NK-92 (cell line): Measurements from ENCODE around the gene NECTIN2.
"Not testable (repeated sequence)": the region's sequence is repeated elsewhere in the genome, so short reads cannot be mapped to it uniquely, and the experiment has no call there.

Experiments used
- DNase-seq: peaks from one replicate; lab custom pipeline; 2025; ENCODE audit not compliant: unreplicated experiment; lab: John Stamatoyannopoulos, UW

Gene NECTIN2

DNA sequence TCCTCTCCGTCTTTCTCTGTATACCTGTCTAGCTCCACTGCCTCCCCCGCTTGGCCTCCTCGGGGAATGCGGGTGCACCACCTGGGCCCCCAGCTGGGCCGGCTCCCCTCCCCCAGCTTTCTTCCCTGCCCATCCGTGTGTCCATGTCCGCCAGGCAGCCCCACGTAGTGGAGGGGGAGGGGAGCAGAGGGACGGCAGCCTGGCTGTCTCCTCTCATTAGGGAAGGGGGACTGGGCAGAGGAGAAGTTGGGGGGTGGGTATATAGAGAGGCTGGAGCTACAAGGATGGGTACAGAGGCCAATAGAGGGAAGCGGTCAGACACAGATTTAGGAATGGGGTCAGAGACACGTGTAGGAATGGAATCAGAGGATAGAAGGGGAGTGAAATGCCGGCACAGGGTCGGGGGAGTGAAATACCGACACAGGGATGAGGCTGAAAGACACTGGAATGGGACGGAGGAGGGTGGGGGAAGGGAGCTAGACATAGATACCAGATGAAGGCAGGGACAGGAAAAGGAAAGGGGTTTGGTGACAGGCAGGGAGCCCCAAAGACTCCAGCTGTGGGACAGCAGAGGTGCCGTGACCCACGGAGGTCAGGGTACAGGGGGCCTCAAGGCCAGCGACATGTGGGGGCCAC is 2.8 kb downstream of the NECTIN2 start:
- DNase-seq = no peak

- DNase-seq = no peak
Measured at GRCh38 chr19:44850641-44851109, 4.6 kb downstream of the NECTIN2 start.

DNA sequence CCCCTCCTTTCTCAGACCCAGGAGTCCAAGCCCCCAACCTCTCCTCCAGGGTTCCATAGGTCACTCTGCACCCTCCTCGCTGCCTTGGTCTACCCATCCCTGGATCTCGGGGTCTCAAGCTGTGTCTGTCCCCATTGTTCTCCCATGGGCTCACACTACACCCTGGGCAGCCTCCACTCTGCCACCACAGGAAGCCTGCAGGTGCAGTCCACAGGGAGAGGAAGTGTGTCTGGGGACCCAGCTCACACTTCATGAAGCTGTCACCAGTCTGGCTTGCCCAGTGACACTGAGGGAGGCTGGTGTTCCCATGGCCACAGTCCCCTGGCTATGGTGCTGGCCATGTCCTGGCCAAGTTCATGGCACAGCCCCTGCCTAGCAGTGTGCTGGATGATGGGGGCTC is 5.3 kb downstream of the NECTIN2 start:
- DNase-seq = no peak

DNA sequence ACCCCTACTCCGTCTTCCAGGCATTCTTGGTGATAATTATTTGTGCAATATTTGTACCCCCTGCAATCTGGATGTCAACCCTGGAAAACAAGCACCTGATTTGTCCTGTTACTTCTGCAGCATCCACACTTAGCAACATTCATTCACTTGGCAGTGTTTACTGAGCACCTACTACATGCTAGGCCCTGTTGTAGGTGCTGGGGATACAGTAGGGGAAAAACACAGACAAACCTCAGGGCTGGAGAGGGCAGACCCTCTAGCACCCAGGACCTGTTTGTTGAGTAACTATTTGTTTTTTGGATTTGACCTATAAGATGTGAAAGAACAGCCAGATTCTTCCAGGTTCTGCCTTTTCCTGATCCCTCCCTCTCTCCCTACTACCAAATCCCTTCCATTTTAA is 9.5 kb downstream of the NECTIN2 start:
- DNase-seq = no peak

DNA sequence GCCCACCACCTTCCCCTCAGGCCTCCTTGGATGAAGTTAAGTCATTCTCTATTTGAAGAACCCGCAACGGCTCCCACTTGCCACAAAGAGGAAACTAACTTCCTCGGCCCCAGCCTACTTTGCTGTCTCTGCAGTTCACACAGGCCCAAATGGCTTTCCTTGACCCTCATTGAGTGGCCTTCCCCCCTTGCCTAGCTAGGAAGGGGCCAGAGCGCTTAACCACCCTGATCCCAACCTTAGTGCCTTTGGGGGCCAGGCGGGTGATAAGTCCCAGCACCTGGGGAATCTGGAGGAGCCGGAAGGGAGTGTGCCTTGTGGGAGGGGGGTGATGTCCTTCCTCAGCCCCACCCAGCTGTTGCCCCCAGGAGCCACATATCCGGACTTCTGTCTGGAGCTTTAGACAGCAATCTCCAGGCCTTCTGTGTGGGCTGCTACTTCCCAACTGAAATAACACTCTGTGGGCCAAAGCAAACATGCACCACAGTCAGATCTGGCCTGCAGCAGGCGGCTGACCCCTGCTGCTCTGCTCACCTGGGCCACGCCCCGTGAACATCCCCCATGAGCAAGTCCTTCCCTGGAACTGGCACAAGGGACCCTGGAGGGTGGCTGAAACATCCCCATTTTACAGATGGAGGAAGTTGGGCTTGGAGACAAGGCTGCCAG is 10.5 kb downstream of the NECTIN2 start:
- DNase-seq = no peak

- no peak for DNase-seq
Measured at GRCh38 chr19:44857837-44858236, 11.7 kb downstream of the NECTIN2 start.

DNA sequence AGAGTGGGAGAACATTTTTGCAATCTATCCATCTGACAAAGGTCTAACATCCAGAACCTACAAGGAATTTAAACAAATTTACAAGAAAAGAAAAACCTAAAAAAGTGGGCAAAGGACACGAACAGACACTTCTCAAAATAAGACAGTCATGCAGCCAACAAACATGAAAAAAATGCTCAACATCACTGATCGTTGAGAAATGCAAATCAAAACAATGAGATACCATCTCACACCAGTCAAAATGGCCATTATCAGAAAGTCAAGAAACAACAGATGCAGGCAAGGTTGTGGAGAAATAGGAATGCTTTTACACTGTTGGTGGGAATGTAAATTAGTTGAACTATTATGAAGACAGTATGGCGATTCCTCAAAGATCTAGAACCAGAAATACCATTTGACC is 15.5 kb downstream of the NECTIN2 start:
- not testable (repeated sequence) for DNase-seq

- no peak for DNase-seq
Measured at GRCh38 chr19:44863990-44864389, 17.9 kb downstream of the NECTIN2 start.

DNA sequence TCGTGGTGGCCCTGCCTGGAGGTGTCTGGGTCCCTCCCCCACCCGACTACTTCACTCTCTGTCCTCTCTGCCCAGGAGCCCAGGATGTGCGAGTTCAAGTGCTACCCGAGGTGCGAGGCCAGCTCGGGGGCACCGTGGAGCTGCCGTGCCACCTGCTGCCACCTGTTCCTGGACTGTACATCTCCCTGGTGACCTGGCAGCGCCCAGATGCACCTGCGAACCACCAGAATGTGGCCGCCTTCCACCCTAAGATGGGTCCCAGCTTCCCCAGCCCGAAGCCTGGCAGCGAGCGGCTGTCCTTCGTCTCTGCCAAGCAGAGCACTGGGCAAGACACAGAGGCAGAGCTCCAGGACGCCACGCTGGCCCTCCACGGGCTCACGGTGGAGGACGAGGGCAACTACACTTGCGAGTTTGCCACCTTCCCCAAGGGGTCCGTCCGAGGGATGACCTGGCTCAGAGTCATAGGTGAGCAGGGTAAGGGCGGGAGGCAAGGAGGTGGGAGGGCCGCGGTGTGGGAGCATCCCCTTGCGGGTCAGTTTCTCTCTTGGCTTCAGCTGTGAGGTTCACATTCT is 19.2 kb downstream of the NECTIN2 start:
- DNase-seq = no peak

GRCh38 chr19:44866664-44867063 is 20.6 kb downstream of the NECTIN2 start:
- DNase-seq = no peak

DNA sequence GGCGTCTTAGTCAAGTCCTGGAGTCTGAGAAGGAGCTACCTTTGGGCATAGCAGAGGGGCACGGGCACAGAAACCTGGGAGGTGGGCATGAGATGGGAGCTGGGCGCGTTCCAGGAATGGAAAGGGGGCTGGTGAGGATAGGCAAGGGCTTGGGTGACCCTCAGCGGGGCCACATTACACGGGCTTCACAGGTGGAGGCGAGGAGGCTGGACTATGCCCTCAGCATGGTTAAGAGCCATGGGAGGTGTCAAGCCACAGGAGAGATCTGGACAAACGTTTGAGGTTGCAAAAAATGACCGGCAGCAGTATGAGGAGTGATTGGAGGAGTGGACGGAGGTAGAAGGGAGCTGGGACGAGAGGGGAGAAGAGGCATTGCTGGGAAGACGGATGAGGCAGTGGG is 21.5 kb downstream of the NECTIN2 start:
- DNase-seq = no peak

DNA sequence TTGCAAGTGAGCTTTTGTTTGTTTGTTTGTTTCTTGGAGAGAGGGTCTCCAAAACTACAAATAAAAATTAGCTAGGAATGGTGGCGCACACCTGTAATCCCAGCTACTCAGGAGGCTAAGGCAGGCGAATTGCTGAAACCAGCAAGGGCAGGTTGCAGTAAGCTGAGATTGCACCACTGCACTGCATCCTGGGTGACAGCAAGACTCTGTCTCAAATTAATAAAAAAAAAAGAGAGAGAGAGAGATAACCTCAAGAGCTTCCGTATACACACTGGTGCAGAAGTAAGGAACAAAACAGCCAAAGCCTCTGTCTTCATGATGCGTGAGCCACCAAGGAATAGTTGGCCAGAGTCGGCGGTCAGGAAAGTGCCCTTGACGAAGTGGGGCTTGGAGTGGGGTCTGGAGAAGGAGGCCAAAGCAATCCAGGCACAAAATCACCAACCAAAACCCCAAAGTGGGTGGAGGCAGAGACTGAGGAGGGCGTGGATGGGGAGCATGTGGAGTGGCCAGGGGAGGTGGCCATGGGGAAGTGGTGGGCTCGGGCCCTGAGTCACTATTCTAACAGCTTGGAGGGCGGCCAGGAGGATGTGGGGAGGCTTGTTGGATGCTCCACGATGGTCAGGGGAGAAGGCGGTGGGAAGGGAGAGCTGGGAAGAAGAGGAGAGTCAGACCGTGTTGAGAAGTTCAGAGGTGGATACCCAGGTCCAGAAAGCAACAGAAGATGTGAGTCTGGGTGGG is 23.8 kb downstream of the NECTIN2 start:
- no peak for DNase-seq

DNA sequence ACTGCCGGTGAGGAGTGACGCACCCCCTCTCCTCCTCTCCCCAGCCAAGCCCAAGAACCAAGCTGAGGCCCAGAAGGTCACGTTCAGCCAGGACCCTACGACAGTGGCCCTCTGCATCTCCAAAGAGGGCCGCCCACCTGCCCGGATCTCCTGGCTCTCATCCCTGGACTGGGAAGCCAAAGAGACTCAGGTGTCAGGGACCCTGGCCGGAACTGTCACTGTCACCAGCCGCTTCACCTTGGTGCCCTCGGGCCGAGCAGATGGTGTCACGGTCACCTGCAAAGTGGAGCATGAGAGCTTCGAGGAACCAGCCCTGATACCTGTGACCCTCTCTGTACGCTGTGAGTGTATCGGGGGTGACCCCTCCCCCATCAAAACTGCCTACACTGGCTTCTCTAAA is 25.7 kb downstream of the NECTIN2 start:
- no peak for DNase-seq

DNA sequence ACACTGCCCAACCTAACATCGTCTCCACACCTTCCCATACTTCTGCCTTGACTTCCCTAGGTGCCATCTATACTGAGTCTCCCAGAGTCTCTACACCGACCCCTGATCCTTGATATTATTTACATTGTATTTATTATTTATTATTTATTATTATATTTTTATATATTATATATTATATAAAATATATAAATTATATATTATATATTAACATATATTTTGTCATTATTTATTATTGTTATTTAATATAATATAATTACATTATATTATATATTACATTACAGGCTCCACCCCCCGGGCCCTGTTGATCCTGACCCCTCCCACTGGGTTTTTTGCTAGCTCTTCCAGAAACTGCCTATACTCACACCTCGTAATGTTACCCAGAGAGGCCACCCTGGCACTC is 26.6 kb downstream of the NECTIN2 start:
- DNase-seq = no peak

- DNase-seq = no peak
Measured at GRCh38 chr19:44874317-44874716, 28.2 kb downstream of the NECTIN2 start.

DNA sequence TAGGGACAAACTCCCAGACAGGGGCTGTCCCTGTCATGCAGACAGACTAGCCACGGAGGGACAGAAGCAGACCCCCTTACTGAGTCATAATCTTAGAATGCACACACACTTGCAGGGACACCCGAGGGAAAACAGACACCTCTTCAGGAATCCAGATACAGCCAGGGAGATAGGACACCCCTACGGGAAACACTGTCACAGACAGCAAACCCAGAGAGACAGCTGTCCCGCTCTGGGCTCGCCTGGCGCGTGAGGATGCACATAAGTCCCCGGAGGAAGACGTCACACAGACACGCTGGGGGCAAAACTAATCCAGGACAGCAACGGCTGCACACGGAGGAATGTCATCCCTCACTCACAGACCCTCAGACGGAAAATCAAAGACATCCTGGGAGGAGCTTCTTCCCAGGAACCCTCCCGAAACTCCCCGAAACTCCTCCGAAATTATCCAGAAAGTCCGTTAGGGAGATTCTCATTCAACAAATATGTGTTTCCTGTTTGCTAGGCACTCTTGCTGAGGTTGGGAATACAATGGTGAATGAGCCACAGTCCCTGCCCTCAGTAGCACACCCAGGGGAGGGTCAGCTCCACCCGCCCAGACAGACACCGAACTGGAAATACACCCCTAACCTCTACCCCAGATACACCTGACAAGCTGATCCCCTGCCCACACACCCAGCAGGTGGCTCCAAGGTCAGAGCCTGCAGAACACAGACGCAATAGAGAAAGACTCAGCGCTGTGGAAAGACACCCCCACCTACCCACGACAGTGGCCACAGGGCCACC is 29.8 kb downstream of the NECTIN2 start:
- DNase-seq = no peak

GRCh38 chr19:44876930-44877535 is 30.9 kb downstream of the NECTIN2 start:
- no peak for DNase-seq

DNA sequence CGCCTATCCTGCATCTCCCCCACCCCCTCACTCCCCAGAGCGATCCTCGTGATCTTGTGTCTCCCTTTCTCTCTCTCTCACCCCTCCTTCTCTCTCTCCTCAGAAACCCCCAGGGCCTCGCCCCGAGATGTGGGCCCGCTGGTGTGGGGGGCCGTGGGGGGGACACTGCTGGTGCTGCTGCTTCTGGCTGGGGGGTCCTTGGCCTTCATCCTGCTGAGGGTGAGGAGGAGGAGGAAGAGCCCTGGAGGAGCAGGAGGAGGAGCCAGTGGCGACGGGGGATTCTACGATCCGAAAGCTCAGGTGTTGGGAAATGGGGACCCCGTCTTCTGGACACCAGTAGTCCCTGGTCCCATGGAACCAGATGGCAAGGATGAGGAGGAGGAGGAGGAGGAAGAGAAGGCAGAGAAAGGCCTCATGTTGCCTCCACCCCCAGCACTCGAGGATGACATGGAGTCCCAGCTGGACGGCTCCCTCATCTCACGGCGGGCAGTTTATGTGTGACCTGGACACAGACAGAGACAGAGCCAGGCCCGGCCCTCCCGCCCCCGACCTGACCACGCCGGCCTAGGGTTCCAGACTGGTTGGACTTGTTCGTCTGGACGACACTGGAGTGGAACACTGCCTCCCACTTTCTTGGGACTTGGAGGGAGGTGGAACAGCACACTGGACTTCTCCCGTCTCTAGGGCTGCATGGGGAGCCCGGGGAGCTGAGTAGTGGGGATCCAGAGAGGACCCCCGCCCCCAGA is 32.2 kb downstream of the NECTIN2 start:
- no peak for DNase-seq

DNA sequence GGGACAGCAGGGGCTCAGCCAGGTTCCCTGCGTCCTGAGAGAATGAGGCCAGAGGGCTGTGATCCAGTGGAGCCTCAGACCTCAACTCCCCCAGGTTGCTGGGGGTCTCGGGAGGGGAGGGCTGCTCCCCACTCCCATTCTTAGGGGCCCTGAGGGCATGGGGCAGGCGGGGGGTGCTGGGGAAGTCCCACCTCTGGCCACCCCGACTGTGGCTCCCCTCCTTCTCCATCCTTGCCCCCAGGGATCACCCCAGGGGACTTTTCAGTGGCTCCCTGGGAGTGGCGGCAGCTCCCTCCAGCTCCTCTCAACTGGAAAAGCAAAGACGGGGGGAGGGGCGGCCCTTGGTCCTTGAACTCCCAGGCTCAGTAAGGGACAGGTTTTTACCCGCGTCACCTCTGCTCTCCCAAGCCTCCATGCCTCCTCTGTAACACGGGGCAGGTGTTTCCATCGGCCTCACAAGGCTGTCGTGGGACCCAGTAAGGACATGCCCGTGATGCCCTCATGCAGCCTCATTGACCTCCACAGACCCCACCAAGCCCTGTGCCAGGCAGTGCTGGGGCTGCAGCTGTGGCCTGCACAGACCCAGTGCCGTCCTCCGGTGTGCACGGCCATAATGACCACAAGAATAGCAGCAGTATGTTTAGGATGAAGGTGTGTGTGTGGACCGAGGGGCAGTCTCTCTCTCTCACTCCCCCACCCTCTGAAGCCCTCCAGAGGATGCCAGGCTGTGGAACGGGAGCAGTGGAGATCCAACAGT is 33.4 kb downstream of the NECTIN2 start:
- no peak for DNase-seq
